A549 (cell line): Measurements from ENCODE around the gene PPP4C.

ENCODE experiments used
- CEBPB ChIP-seq, 2 experiments: fragments of >200 bp in 1 of 2; sonication (Bioruptor Twin) in 1 of 2; formaldehyde crosslinking in 1 of 2; IDR thresholded peaks; 2 replicates each; pipeline ENCODE4 v1.6.1; 2012 to 2016
- ESRRA ChIP-seq: fragments of 150-350 bp; IDR thresholded peaks from 2 replicates; pipeline ENCODE4 v1.6.1; 2014; ENCODE audit warnings: mild to moderate bottlenecking, low read length, borderline replicate concordance
- SMC3 ChIP-seq: fragments of >200 bp; sonication (Bioruptor Twin); formaldehyde crosslinking; IDR thresholded peaks from 3 replicates; pipeline ENCODE4 v1.6.1; 2018; ENCODE audit warnings: inconsistent platforms
- TF ChIP-seq, protein P1 (sequence below): fragments of 250-450 bp; sonication (Bioruptor Pico); IDR thresholded peaks from 2 replicates; pipeline ENCODE4 v1.5.0; 2020; ENCODE audit warnings: low read depth, mild to moderate bottlenecking, moderate library complexity
- TF ChIP-seq, protein P2 (sequence below): fragments of >200 bp; sonication (Bioruptor Twin); formaldehyde crosslinking; IDR thresholded peaks from 3 replicates; pipeline ENCODE4 v1.5.1; 2016
- TF ChIP-seq, protein P3 (sequence below): fragments of 150-350 bp; IDR thresholded peaks from 2 replicates; pipeline ENCODE4 v1.6.1; 2014; ENCODE audit warnings: low read depth, mild to moderate bottlenecking, low read length

DNA sequence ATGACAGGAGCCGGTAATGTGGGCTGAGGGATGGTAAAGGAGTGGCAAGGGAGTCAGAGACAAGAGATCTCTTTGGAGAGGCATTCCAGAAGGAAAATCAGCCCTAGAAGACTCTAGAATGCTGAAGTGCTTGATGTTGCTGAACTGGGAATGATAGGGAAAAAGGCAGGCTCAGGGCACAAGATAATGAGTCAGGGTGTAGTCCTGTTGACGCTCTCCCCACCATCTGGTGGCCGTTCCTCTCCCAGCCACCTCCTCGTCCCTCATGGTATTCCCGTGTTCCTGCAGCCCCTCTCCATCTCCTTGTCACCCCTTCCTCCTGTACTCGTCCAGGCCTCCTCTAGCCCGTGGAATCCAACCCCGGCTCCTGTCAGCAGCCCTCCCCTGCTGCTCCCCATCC is 21.3 kb upstream of the PPP4C start:
- TF ChIP-seq ESRRA (no peak), SMC3 (no peak), CEBPB (IDR thresholded peaks at IDR 0.05) (no peak)
- TF ChIP-seq, protein P1, sequence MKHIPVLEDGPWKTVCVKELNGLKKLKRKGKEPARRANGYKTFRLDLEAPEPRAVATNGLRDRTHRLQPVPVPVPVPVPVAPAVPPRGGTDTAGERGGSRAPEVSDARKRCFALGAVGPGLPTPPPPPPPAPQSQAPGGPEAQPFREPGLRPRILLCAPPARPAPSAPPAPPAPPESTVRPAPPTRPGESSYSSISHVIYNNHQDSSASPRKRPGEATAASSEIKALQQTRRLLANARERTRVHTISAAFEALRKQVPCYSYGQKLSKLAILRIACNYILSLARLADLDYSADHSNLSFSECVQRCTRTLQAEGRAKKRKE (CRISPR knock-in tag), result no peak
- TF ChIP-seq, protein P2, sequence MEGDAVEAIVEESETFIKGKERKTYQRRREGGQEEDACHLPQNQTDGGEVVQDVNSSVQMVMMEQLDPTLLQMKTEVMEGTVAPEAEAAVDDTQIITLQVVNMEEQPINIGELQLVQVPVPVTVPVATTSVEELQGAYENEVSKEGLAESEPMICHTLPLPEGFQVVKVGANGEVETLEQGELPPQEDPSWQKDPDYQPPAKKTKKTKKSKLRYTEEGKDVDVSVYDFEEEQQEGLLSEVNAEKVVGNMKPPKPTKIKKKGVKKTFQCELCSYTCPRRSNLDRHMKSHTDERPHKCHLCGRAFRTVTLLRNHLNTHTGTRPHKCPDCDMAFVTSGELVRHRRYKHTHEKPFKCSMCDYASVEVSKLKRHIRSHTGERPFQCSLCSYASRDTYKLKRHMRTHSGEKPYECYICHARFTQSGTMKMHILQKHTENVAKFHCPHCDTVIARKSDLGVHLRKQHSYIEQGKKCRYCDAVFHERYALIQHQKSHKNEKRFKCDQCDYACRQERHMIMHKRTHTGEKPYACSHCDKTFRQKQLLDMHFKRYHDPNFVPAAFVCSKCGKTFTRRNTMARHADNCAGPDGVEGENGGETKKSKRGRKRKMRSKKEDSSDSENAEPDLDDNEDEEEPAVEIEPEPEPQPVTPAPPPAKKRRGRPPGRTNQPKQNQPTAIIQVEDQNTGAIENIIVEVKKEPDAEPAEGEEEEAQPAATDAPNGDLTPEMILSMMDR, result no peak
- TF ChIP-seq, protein P3, sequence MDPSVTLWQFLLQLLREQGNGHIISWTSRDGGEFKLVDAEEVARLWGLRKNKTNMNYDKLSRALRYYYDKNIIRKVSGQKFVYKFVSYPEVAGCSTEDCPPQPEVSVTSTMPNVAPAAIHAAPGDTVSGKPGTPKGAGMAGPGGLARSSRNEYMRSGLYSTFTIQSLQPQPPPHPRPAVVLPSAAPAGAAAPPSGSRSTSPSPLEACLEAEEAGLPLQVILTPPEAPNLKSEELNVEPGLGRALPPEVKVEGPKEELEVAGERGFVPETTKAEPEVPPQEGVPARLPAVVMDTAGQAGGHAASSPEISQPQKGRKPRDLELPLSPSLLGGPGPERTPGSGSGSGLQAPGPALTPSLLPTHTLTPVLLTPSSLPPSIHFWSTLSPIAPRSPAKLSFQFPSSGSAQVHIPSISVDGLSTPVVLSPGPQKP, result no peak
